Measurements from ENCODE around the gene DOCK2.

The DOCK2 gene

DNA sequence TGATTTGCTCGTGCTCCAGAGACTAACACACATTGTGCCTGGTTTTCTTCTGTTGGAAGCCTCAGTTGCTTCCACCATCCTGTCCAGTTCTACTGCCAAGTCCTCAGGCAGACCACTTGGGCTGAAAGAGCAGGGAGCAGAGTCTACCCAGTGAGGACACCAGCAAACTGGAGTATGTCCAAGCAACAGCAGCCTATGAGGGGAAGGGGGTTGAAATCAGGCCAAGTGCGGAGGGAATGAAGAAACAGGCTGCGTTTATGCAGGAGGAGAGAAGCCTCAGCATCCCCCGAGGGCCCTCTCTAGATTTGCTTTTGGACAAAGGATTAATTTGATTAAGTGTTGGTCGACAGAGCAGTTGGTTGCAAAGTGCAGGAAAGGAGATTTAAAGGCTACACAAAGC, 14.5 kb downstream of the DOCK2 start:
- TF ChIP-seq POLR2AphosphoS5 (IDR thresholded peaks at IDR 0.05; ENCODE audit: low read depth, low read length) (no peak), FOXP2 (optimal IDR thresholded peaks at IDR 0.05; ENCODE audit: borderline replicate concordance, extremely low read depth, extremely low read length, insufficient read depth) (no peak), TAF1 (IDR thresholded peaks at IDR 0.05; ENCODE audit: borderline replicate concordance, insufficient read depth, low read length) (peak; percentile 21; the same call in 1 of the 2 replicates), SIN3A (IDR thresholded peaks at IDR 0.05; ENCODE audit: borderline replicate concordance, insufficient read depth, low read length) (no peak)
- TF ChIP-seq, protein P1, sequence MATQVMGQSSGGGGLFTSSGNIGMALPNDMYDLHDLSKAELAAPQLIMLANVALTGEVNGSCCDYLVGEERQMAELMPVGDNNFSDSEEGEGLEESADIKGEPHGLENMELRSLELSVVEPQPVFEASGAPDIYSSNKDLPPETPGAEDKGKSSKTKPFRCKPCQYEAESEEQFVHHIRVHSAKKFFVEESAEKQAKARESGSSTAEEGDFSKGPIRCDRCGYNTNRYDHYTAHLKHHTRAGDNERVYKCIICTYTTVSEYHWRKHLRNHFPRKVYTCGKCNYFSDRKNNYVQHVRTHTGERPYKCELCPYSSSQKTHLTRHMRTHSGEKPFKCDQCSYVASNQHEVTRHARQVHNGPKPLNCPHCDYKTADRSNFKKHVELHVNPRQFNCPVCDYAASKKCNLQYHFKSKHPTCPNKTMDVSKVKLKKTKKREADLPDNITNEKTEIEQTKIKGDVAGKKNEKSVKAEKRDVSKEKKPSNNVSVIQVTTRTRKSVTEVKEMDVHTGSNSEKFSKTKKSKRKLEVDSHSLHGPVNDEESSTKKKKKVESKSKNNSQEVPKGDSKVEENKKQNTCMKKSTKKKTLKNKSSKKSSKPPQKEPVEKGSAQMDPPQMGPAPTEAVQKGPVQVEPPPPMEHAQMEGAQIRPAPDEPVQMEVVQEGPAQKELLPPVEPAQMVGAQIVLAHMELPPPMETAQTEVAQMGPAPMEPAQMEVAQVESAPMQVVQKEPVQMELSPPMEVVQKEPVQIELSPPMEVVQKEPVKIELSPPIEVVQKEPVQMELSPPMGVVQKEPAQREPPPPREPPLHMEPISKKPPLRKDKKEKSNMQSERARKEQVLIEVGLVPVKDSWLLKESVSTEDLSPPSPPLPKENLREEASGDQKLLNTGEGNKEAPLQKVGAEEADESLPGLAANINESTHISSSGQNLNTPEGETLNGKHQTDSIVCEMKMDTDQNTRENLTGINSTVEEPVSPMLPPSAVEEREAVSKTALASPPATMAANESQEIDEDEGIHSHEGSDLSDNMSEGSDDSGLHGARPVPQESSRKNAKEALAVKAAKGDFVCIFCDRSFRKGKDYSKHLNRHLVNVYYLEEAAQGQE (IDR thresholded peaks at IDR 0.05; ENCODE audit: insufficient read depth in 1 of 2, low read depth in 2 of 2, low read length in 2 of 2), result no peak

DNA sequence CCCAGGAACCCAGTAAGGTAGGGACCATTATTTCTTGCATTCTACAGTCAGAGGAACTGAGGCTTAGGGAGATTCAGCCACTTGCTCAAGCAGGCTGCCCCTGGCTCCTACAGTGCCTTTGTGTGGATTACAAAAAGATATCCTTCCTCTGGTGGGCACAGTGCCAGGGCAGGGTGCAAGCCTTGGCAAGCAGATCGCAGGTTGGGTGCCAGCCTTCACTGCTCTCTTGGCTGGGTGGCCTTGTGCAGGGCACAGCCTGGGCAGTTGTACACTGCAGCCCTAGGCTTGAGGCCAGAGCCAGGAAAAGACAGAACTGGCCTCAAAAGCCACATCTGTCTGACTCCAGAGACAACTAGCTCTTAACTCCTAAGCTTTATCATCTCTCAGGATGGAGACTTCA, 15.0 kb downstream of the DOCK2 start:
- no peak for TF ChIP-seq SIN3A (IDR thresholded peaks at IDR 0.05; ENCODE audit: borderline replicate concordance, insufficient read depth, low read length)
- TF ChIP-seq TAF1 (IDR thresholded peaks at IDR 0.05; ENCODE audit: borderline replicate concordance, insufficient read depth, low read length), result no peak
- TF ChIP-seq, protein P1 (IDR thresholded peaks at IDR 0.05; ENCODE audit: insufficient read depth in 1 of 2, low read depth in 2 of 2, low read length in 2 of 2), result no peak
- no peak for TF ChIP-seq POLR2AphosphoS5 (IDR thresholded peaks at IDR 0.05; ENCODE audit: low read depth, low read length)
- no peak for TF ChIP-seq FOXP2 (optimal IDR thresholded peaks at IDR 0.05; ENCODE audit: borderline replicate concordance, extremely low read depth, extremely low read length, insufficient read depth)

- TF ChIP-seq, protein P1 (IDR thresholded peaks at IDR 0.05; ENCODE audit: insufficient read depth in 1 of 2, low read depth in 2 of 2, low read length in 2 of 2), result no peak
- TF ChIP-seq FOXP2 (optimal IDR thresholded peaks at IDR 0.05; ENCODE audit: borderline replicate concordance, extremely low read depth, extremely low read length, insufficient read depth), result no peak
- no peak for TF ChIP-seq TAF1 (IDR thresholded peaks at IDR 0.05; ENCODE audit: borderline replicate concordance, insufficient read depth, low read length)
- TF ChIP-seq SIN3A (IDR thresholded peaks at IDR 0.05; ENCODE audit: borderline replicate concordance, insufficient read depth, low read length), result no peak
- no peak for TF ChIP-seq POLR2AphosphoS5 (IDR thresholded peaks at IDR 0.05; ENCODE audit: low read depth, low read length)
Measured at GRCh38 chr5:169653091-169653490, 16.0 kb downstream of the DOCK2 start.

- TF ChIP-seq POLR2AphosphoS5 (IDR thresholded peaks at IDR 0.05; ENCODE audit: low read depth, low read length) (no peak), TAF1 (IDR thresholded peaks at IDR 0.05; ENCODE audit: borderline replicate concordance, insufficient read depth, low read length) (no peak), FOXP2 (optimal IDR thresholded peaks at IDR 0.05; ENCODE audit: borderline replicate concordance, extremely low read depth, extremely low read length, insufficient read depth) (no peak), SIN3A (IDR thresholded peaks at IDR 0.05; ENCODE audit: borderline replicate concordance, insufficient read depth, low read length) (no peak)
Measured at GRCh38 chr5:169655353-169655752, 18.3 kb downstream of the DOCK2 start.

DNA sequence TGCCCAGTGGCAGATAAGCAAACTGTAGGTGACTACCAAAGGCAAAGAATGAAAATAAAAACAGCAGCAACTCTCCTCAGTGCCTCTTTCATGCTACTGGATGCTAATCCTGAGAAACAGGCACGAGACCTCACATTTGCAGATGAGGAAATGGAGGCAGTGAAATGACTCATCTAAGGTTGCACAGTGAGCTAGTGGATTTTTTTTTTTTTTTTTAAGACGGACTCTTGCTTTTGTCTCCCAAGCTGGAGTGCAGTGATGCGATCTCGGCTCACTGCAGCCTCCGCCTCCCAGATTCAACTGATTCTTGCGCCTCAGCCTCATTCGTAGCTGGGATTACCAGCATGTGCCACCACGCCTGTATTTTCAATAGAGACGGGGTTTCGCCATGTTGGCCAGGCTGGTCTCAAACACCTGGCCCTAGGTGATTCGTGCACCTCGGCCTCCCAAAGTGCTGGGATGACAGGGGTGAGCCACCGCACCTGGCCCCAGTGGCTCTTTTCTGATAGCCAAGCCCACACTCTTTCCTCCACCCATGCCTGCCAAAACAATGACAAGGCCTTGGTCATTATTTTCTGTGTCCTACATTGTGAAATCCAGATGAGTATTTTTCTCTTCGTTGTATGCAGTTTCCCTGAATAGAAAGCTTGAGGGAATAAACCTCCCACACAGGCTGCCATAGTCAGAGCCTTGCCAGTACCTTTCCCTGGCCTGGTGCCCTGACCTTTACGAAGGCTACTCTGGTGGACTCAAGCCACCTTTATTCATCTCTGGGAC, 19.2 kb downstream of the DOCK2 start:
- TF ChIP-seq POLR2AphosphoS5 (IDR thresholded peaks at IDR 0.05; ENCODE audit: low read depth, low read length) (no peak), FOXP2 (optimal IDR thresholded peaks at IDR 0.05; ENCODE audit: borderline replicate concordance, extremely low read depth, extremely low read length, insufficient read depth) (no peak), SIN3A (IDR thresholded peaks at IDR 0.05; ENCODE audit: borderline replicate concordance, insufficient read depth, low read length) (no peak), TAF1 (IDR thresholded peaks at IDR 0.05; ENCODE audit: borderline replicate concordance, insufficient read depth, low read length) (no peak)
- TF ChIP-seq, protein P1 (IDR thresholded peaks at IDR 0.05; ENCODE audit: insufficient read depth in 1 of 2, low read depth in 2 of 2, low read length in 2 of 2), result no peak
